Fibroblast of lung (primary cell): ENCODE results near the gene TMEM183A.
A peak's percentile ranks its signal among the peaks of the same experiment; 100 is the strongest.

Experiments used
- EZH2 ChIP-seq: IDR thresholded peaks from 2 replicates; pipeline ENCODE4 v1.5.1; 2012; ENCODE audit warnings: low read length, control low read depth, mild to moderate bottlenecking; ENCODE audit errors: missing control alignments
- TF ChIP-seq, protein P1 (sequence below), 2 donors: IDR thresholded peaks in 1 of 2; conservative IDR thresholded peaks in 1 of 2; 1 replicate in 1 of 2; 2 replicates in 1 of 2; pipeline ENCODE4 v1.5.1; 2011 to 2012; ENCODE audit warnings: low read length in 2 of 2, control low read depth in 1 of 2, inconsistent platforms in 1 of 2, low read depth in 1 of 2, mild to moderate bottlenecking in 1 of 2

DNA sequence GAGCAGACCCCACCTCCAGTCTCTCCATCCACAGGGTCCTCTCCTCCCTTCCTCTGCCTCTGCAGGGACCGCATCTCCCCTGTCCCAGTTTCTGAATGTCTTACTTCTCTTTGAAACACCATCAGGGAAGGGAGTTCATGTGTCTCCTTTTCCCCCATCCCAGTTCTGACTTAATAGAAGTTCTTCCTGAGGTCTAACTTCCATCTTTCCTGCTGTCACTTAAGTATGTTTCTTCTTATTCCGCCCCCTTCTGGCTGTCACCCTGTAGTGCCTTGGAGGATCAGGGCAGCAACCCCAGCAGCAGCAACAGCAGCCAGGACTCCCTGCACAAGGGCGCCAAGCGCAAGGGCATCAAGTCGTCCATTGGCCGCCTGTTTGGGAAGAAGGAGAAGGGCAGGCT lies 49.3 kb downstream of the TMEM183A start:
- TF ChIP-seq EZH2, result no peak
- TF ChIP-seq, protein P1, sequence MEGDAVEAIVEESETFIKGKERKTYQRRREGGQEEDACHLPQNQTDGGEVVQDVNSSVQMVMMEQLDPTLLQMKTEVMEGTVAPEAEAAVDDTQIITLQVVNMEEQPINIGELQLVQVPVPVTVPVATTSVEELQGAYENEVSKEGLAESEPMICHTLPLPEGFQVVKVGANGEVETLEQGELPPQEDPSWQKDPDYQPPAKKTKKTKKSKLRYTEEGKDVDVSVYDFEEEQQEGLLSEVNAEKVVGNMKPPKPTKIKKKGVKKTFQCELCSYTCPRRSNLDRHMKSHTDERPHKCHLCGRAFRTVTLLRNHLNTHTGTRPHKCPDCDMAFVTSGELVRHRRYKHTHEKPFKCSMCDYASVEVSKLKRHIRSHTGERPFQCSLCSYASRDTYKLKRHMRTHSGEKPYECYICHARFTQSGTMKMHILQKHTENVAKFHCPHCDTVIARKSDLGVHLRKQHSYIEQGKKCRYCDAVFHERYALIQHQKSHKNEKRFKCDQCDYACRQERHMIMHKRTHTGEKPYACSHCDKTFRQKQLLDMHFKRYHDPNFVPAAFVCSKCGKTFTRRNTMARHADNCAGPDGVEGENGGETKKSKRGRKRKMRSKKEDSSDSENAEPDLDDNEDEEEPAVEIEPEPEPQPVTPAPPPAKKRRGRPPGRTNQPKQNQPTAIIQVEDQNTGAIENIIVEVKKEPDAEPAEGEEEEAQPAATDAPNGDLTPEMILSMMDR (conservative IDR thresholded peaks at IDR 0.05 in 1 of 2, IDR thresholded peaks at IDR 0.05 in 1 of 2; ENCODE audit: low read depth in 1 of 2, low read length in 2 of 2), result peak in 1 of 2 donors; percentile 14
